Measurements from ENCODE around the gene PRKCG. TPM values are rescaled to one million over a fixed set of nuclear protein-coding genes. Genes with fewer than 3 reads are reported as not detected.

The PRKCG gene
- total RNA-seq, 1 experiment from 2014 or later = not detected

GRCh38 chr19:53877361-53877766, 4.6 kb upstream of the PRKCG start:
- Histone ChIP-seq H3K36me3 (peaks cover 34% of the 10 kb centered on the region), H3K27me3 (replicated peaks) (peaks cover 10% of the 10 kb centered on the region), H3K4me3 (no peak overlapping the region), H3K4me1 (replicated peaks) (peaks cover 25% of the 10 kb centered on the region), H3K27ac (no peak overlapping the region), H3K9me3 (replicated peaks) (no peaks in the 10 kb centered on the region)
- DNase-seq (ENCODE audit: low read depth in 1 of 2, low spot score in 2 of 2) = no peak

GRCh38 chr19:53878776-53879139, 3.2 kb upstream of the PRKCG start:
- Histone ChIP-seq H3K27ac (no peak overlapping the region), H3K27me3 (replicated peaks) (peaks cover 20% of the 10 kb centered on the region), H3K9me3 (replicated peaks) (no peaks in the 10 kb centered on the region), H3K4me1 (replicated peaks) (peaks cover 25% of the 10 kb centered on the region), H3K36me3 (peaks cover 20% of the 10 kb centered on the region), H3K4me3 (peak overlapping the region; percentile 32)
- no peak for DNase-seq (ENCODE audit: low read depth in 1 of 2, low spot score in 2 of 2)

GRCh38 chr19:53879140-53880081, 2.6 kb upstream of the PRKCG start:
- peaks cover 14% of the 10 kb centered on the region for H3K36me3 ChIP-seq
- DNase-seq (ENCODE audit: low read depth in 1 of 2, low spot score in 2 of 2) = peak; percentile 91 to 94
- H3K9me3 ChIP-seq (replicated peaks) = no peaks in the 10 kb centered on the region
- H3K27me3 ChIP-seq (replicated peaks) = peaks cover 27% of the 10 kb centered on the region
- peaks cover 25% of the 10 kb centered on the region for H3K4me1 ChIP-seq (replicated peaks)
- H3K4me3 ChIP-seq = peak overlapping the region; percentile 32
- no peak overlapping the region for H3K27ac ChIP-seq

GRCh38 chr19:53880711-53881481, 1.1 kb upstream of the PRKCG start:
- H3K9me3 ChIP-seq (replicated peaks) = no peaks in the 10 kb centered on the region
- H3K4me1 ChIP-seq (replicated peaks) = peaks cover 25% of the 10 kb centered on the region
- H3K27ac ChIP-seq = no peak overlapping the region
- H3K36me3 ChIP-seq = peaks cover under 1% of the 10 kb centered on the region
- no peak for DNase-seq (ENCODE audit: low read depth in 1 of 2, low spot score in 2 of 2)
- H3K4me3 ChIP-seq = peak overlapping the region; percentile 16; the same call in 1 of the 2 replicates
- H3K27me3 ChIP-seq (replicated peaks) = peaks cover 38% of the 10 kb centered on the region

- no peaks in the 10 kb centered on the region for H3K36me3 ChIP-seq
- H3K27me3 ChIP-seq (replicated peaks) = peaks cover 47% of the 10 kb centered on the region
These were observed 524 bp downstream of the PRKCG start for GRCh38 chr19:53882391-53883050.

GRCh38 chr19:53883231-53883661, 1.2 kb downstream of the PRKCG start:
- H3K27me3 ChIP-seq (replicated peaks) = peaks cover 47% of the 10 kb centered on the region
- H3K36me3 ChIP-seq = no peaks in the 10 kb centered on the region
- no peak for DNase-seq (ENCODE audit: low read depth in 1 of 2, low spot score in 2 of 2)
- H3K9me3 ChIP-seq (replicated peaks) = no peaks in the 10 kb centered on the region
- no peak overlapping the region for H3K27ac ChIP-seq
- no peak overlapping the region for H3K4me3 ChIP-seq
- H3K4me1 ChIP-seq (replicated peaks) = peaks cover 25% of the 10 kb centered on the region

More at GRCh38 chr19:53882391-53883050, 524 bp downstream of the PRKCG start:
- no peak overlapping the region; the same call in 1 of the 2 replicates for H3K4me3 ChIP-seq
- DNase-seq (ENCODE audit: low read depth in 1 of 2, low spot score in 2 of 2) = no peak
- H3K9me3 ChIP-seq (replicated peaks) = no peaks in the 10 kb centered on the region
- no peak overlapping the region for H3K27ac ChIP-seq
- H3K4me1 ChIP-seq (replicated peaks) = peaks cover 25% of the 10 kb centered on the region

GRCh38 chr19:53883741-53884140, 1.7 kb downstream of the PRKCG start:
- Histone ChIP-seq H3K9me3 (replicated peaks) (no peaks in the 10 kb centered on the region), H3K27me3 (replicated peaks) (peaks cover 47% of the 10 kb centered on the region), H3K4me1 (replicated peaks) (peaks cover 25% of the 10 kb centered on the region), H3K27ac (no peak overlapping the region), H3K4me3 (no peak overlapping the region), H3K36me3 (no peaks in the 10 kb centered on the region)
- no peak for DNase-seq (ENCODE audit: low read depth in 1 of 2, low spot score in 2 of 2)

GRCh38 chr19:53884256-53884655, 2.3 kb downstream of the PRKCG start:
- Histone ChIP-seq H3K27me3 (replicated peaks) (peaks cover 47% of the 10 kb centered on the region), H3K9me3 (replicated peaks) (no peaks in the 10 kb centered on the region)
- no peak for DNase-seq (ENCODE audit: low read depth in 1 of 2, low spot score in 2 of 2)

GRCh38 chr19:53885036-53885435, 3.0 kb downstream of the PRKCG start:
- Histone ChIP-seq H3K27ac (no peak overlapping the region), H3K36me3 (no peaks in the 10 kb centered on the region), H3K4me3 (no peak overlapping the region), H3K9me3 (replicated peaks) (no peaks in the 10 kb centered on the region), H3K27me3 (replicated peaks) (peaks cover 48% of the 10 kb centered on the region), H3K4me1 (replicated peaks) (peaks cover 17% of the 10 kb centered on the region)
- DNase-seq (ENCODE audit: low read depth in 1 of 2, low spot score in 2 of 2) = no peak

More at GRCh38 chr19:53884256-53884655, 2.3 kb downstream of the PRKCG start:
- peaks cover 21% of the 10 kb centered on the region for H3K4me1 ChIP-seq (replicated peaks)
- no peak overlapping the region for H3K27ac ChIP-seq
- no peaks in the 10 kb centered on the region for H3K36me3 ChIP-seq
- no peak overlapping the region for H3K4me3 ChIP-seq

GRCh38 chr19:53892301-53892980, 10.4 kb downstream of the PRKCG start:
- Histone ChIP-seq H3K9me3 (replicated peaks) (no peaks in the 10 kb centered on the region), H3K4me3 (no peak overlapping the region)
- DNase-seq (ENCODE audit: low read depth in 1 of 2, low spot score in 2 of 2) = no peak

GRCh38 chr19:53892981-53893325, 11.0 kb downstream of the PRKCG start:
- Histone ChIP-seq H3K36me3 (no peaks in the 10 kb centered on the region), H3K4me3 (no peak overlapping the region), H3K27ac (no peak overlapping the region), H3K27me3 (replicated peaks) (peaks cover 32% of the 10 kb centered on the region), H3K4me1 (replicated peaks) (no peaks in the 10 kb centered on the region), H3K9me3 (replicated peaks) (no peaks in the 10 kb centered on the region)
- DNase-seq (ENCODE audit: low read depth in 1 of 2, low spot score in 2 of 2) = no peak

More at GRCh38 chr19:53892301-53892980, 10.4 kb downstream of the PRKCG start:
- Histone ChIP-seq H3K27me3 (replicated peaks) (peaks cover 31% of the 10 kb centered on the region), H3K36me3 (no peaks in the 10 kb centered on the region), H3K4me1 (replicated peaks) (no peaks in the 10 kb centered on the region), H3K27ac (no peak overlapping the region)

GRCh38 chr19:53894707-53895106, 12.7 kb downstream of the PRKCG start:
- peaks cover 32% of the 10 kb centered on the region for H3K27me3 ChIP-seq (replicated peaks)
- H3K4me1 ChIP-seq (replicated peaks) = no peaks in the 10 kb centered on the region
- no peak overlapping the region for H3K4me3 ChIP-seq

GRCh38 chr19:53896682-53897081, 14.7 kb downstream of the PRKCG start:
- no peaks in the 10 kb centered on the region for H3K9me3 ChIP-seq (replicated peaks)
- no peaks in the 10 kb centered on the region for H3K4me1 ChIP-seq (replicated peaks)
- H3K4me3 ChIP-seq = no peak overlapping the region
- no peak for DNase-seq (ENCODE audit: low read depth in 1 of 2, low spot score in 2 of 2)
- H3K27me3 ChIP-seq (replicated peaks) = peaks cover 24% of the 10 kb centered on the region; the same call in 1 of the 2 replicates
- H3K27ac ChIP-seq = no peak overlapping the region
- H3K36me3 ChIP-seq = no peaks in the 10 kb centered on the region

More at GRCh38 chr19:53894707-53895106, 12.7 kb downstream of the PRKCG start:
- no peak for DNase-seq (ENCODE audit: low read depth in 1 of 2, low spot score in 2 of 2)
- H3K36me3 ChIP-seq = no peaks in the 10 kb centered on the region
- H3K9me3 ChIP-seq (replicated peaks) = no peaks in the 10 kb centered on the region
- H3K27ac ChIP-seq = no peak overlapping the region

Data from SJSA1 (cell line).